Neural progenitor cell (in vitro differentiated cells): ENCODE results near the gene DPPA3. TPM values are rescaled to one million over a fixed set of nuclear protein-coding genes. Genes with fewer than 3 reads are reported as not detected.
"Not testable (repeated sequence)": the region's sequence is repeated elsewhere in the genome, so short reads cannot be mapped to it uniquely, and the experiment has no call there.

Source experiments
- DNase-seq: peaks from one replicate; pipeline ENCODE4 v3.0.0-alpha.2; 2016; ENCODE audit warnings: low spot score
- H2AFZ ChIP-seq: fragments of 200-600 bp; sonication (generic); replicated peaks from 2 replicates; pipeline ENCODE4 v1.6.1; 2016; ENCODE audit warnings: antibody characterized with exemption
- H3F3A ChIP-seq: fragments of 200-600 bp; sonication (generic); 2 replicates; pipeline ENCODE4 v1.6.1; 2016; ENCODE audit warnings: antibody characterized with exemption, low read depth
- H3K27ac ChIP-seq: fragments of 200-600 bp; sonication (generic); 2 replicates; pipeline ENCODE4 v1.5.1; 2016; ENCODE audit warnings: mild to moderate bottlenecking
- H3K27me3 ChIP-seq: fragments of 200-600 bp; sonication (generic); 2 replicates; pipeline ENCODE4 v1.6.1; 2016; ENCODE audit warnings: mild to moderate bottlenecking, moderate library complexity
- H3K36me3 ChIP-seq: fragments of 200-600 bp; sonication (generic); 2 replicates; pipeline ENCODE4 v1.5.1; 2016
- H3K4me1 ChIP-seq: fragments of 200-600 bp; sonication (generic); 2 replicates; pipeline ENCODE4 v1.6.1; 2016; ENCODE audit warnings: mixed run types
- H3K4me2 ChIP-seq: fragments of 200-600 bp; sonication (generic); 2 replicates; pipeline ENCODE4 v1.6.1; 2016
- H3K4me3 ChIP-seq: fragments of 200-600 bp; sonication (generic); 2 replicates; pipeline ENCODE4 v1.5.1; 2016
- H3K79me2 ChIP-seq: fragments of 200-600 bp; sonication (generic); 2 replicates; pipeline ENCODE4 v1.6.1; 2016; ENCODE audit warnings: low read depth
- H3K9ac ChIP-seq: fragments of 200-600 bp; sonication (generic); 2 replicates; pipeline ENCODE4 v1.6.1; 2016
- H3K9me3 ChIP-seq: fragments of 200-600 bp; sonication (generic); 2 replicates; pipeline ENCODE4 v1.5.1; 2016; ENCODE audit warnings: low read depth
- H4K20me1 ChIP-seq: fragments of 200-600 bp; sonication (generic); 2 replicates; pipeline ENCODE4 v1.6.1; 2016; ENCODE audit warnings: low read depth
- H3K27ac Mint-ChIP-seq: 3 replicates; pipeline ENCODE4 v1.8.0; 2021; ENCODE audit warnings: mixed read lengths
- H3K27me3 Mint-ChIP-seq: 2 replicates; pipeline ENCODE4 v1.8.0; 2022; ENCODE audit warnings: low read depth, mild to moderate bottlenecking, inconsistent platforms, moderate library complexity, mixed read lengths; ENCODE audit not compliant: insufficient read depth
- H3K36me3 Mint-ChIP-seq: 3 replicates; pipeline ENCODE4 v1.8.0; 2021; ENCODE audit warnings: mixed read lengths
- H3K4me1 Mint-ChIP-seq: 3 replicates; pipeline ENCODE4 v1.8.0; 2021; ENCODE audit warnings: mixed read lengths
- H3K4me3 Mint-ChIP-seq: 3 replicates; pipeline ENCODE4 v1.8.0; 2021; ENCODE audit warnings: mild to moderate bottlenecking, moderate library complexity, mixed read lengths
- H3K9me3 Mint-ChIP-seq: 3 replicates; pipeline ENCODE4 v1.8.0; 2020; ENCODE audit warnings: mixed read lengths
- CTCF ChIP-seq: fragments of 200-600 bp; sonication (generic); IDR thresholded peaks from 2 replicates; pipeline ENCODE4 v1.5.1; 2017; ENCODE audit warnings: antibody characterized with exemption, mild to moderate bottlenecking
- EZH2 ChIP-seq: fragments of 200-600 bp; sonication (generic); IDR thresholded peaks from 2 replicates; pipeline ENCODE4 v1.6.1; 2017; ENCODE audit warnings: antibody characterized with exemption, mild to moderate bottlenecking, moderate library complexity
- EZH2phosphoT487 ChIP-seq: fragments of 200-600 bp; sonication (generic); IDR thresholded peaks from 2 replicates; pipeline ENCODE4 v1.6.1; 2017; ENCODE audit warnings: antibody characterized with exemption
- total RNA-seq: library from RNA; depleted of rRNA; stranded (reverse); fragments of >200 nt; gene quantifications from 2 replicates; pipeline ENCODE4 v1.2.3, GENCODE V29; 2015; ENCODE audit warnings: low replicate concordance

DPPA3 gene
- total RNA-seq, 1 donor from 2014 or later: 0.13 TPM

GRCh38 chr12:7750350-7750749, 39.1 kb downstream of the DPPA3 start:
- H3K27ac ChIP-seq: no peak overlapping the region
- no peaks in the 10 kb centered on the region for H3K36me3 ChIP-seq
- H3K79me2 ChIP-seq: no peaks in the 10 kb centered on the region
- peaks cover 4% of the 10 kb centered on the region for H3K9me3 Mint-ChIP-seq
- no peaks in the 10 kb centered on the region for H3K27me3 Mint-ChIP-seq
- DNase-seq: peak; percentile 69
- peaks cover 4% of the 10 kb centered on the region for H3F3A ChIP-seq
- no peak overlapping the region for H3K4me2 ChIP-seq
- H3K27me3 ChIP-seq: no peaks in the 10 kb centered on the region
- H3K4me1 Mint-ChIP-seq: no peaks in the 10 kb centered on the region
- no peak overlapping the region for H3K4me3 Mint-ChIP-seq
- no peak overlapping the region for H3K9ac ChIP-seq
- no peaks in the 10 kb centered on the region for H3K9me3 ChIP-seq
- no peak overlapping the region for H2AFZ ChIP-seq
- TF ChIP-seq CTCF (no peak), EZH2 (no peak), EZH2phosphoT487 (no peak)
- H3K4me1 ChIP-seq: no peaks in the 10 kb centered on the region
- H3K27ac Mint-ChIP-seq: no peak overlapping the region
- no peak overlapping the region for H3K4me3 ChIP-seq
- no peaks in the 10 kb centered on the region for H3K36me3 Mint-ChIP-seq
- no peaks in the 10 kb centered on the region for H4K20me1 ChIP-seq

- H3K4me2 ChIP-seq: no peak overlapping the region
- H3K4me1 ChIP-seq: no peaks in the 10 kb centered on the region
- peaks cover 4% of the 10 kb centered on the region for H3F3A ChIP-seq
- H3K4me3 ChIP-seq: no peak overlapping the region
- H3K4me3 Mint-ChIP-seq: no peak overlapping the region
- no peak overlapping the region for H3K9ac ChIP-seq
- no peaks in the 10 kb centered on the region for H3K9me3 ChIP-seq
- H3K27ac Mint-ChIP-seq: no peak overlapping the region
- H3K27me3 Mint-ChIP-seq: no peaks in the 10 kb centered on the region
- peaks cover 3% of the 10 kb centered on the region for H3K9me3 Mint-ChIP-seq
- H3K4me1 Mint-ChIP-seq: no peaks in the 10 kb centered on the region
- TF ChIP-seq EZH2phosphoT487 (no peak), CTCF (no peak), EZH2 (no peak)
- no peak overlapping the region for H3K27ac ChIP-seq
- DNase-seq: no peak
- H3K79me2 ChIP-seq: no peaks in the 10 kb centered on the region
- H3K27me3 ChIP-seq: no peaks in the 10 kb centered on the region
- no peak overlapping the region for H2AFZ ChIP-seq
- no peaks in the 10 kb centered on the region for H3K36me3 Mint-ChIP-seq
- no peaks in the 10 kb centered on the region for H4K20me1 ChIP-seq
- no peaks in the 10 kb centered on the region for H3K36me3 ChIP-seq
Observed at GRCh38 chr12:7751394-7751793, 40.2 kb downstream of the DPPA3 start.

- H3K27ac ChIP-seq, H3K9ac ChIP-seq, H2AFZ ChIP-seq, H4K20me1 ChIP-seq, H3K27me3 Mint-ChIP-seq, H3K4me3 ChIP-seq, H3K36me3 Mint-ChIP-seq, H3K4me1 ChIP-seq, H3K9me3 Mint-ChIP-seq, H3K27me3 ChIP-seq, H3K4me3 Mint-ChIP-seq, H3K36me3 ChIP-seq, H3F3A ChIP-seq, H3K79me2 ChIP-seq, H3K4me2 ChIP-seq, H3K9me3 ChIP-seq, DNase-seq, H3K4me1 Mint-ChIP-seq, H3K27ac Mint-ChIP-seq: not testable (repeated sequence)
Observed at GRCh38 chr12:7751941-7752922, 41.0 kb downstream of the DPPA3 start.

- H3K27ac ChIP-seq, H2AFZ ChIP-seq, DNase-seq, H3K27me3 ChIP-seq, H3K9me3 ChIP-seq, H3K36me3 ChIP-seq, H4K20me1 ChIP-seq, H3K4me3 ChIP-seq, H3K79me2 ChIP-seq, H3K4me3 Mint-ChIP-seq, H3K36me3 Mint-ChIP-seq, H3K27me3 Mint-ChIP-seq, H3K4me2 ChIP-seq, H3K9ac ChIP-seq, H3K27ac Mint-ChIP-seq, H3K9me3 Mint-ChIP-seq: not testable (repeated sequence)
- H3K4me1 Mint-ChIP-seq: peaks cover 11% of the 10 kb centered on the region
- H3F3A ChIP-seq: peaks cover 12% of the 10 kb centered on the region
- H3K4me1 ChIP-seq: peaks cover 10% of the 10 kb centered on the region
Observed at GRCh38 chr12:7755668-7756067, 44.4 kb downstream of the DPPA3 start.
